ENCODE results near the gene SCNN1A. TPM values are rescaled to one million over a fixed set of nuclear protein-coding genes. Genes with fewer than 3 reads are reported as not detected.
A peak's percentile ranks its signal among the peaks of the same experiment; 100 is the strongest.

SCNN1A gene
- total and polyA plus RNA-seq, 2 experiments from 2014 or later: 21.7 to 28.4 TPM

- Histone ChIP-seq H4K20me1 (ENCODE audit: insufficient read depth, poor library complexity, severe bottlenecking) (no peaks in the 10 kb centered on the region), H3K4me2 (no peak overlapping the region), H3K79me2 (no peaks in the 10 kb centered on the region), H3K4me3 (no peak overlapping the region), H2AFZ (no peak overlapping the region), H3K27ac (peak overlapping the region; percentile 67), H3K36me3 (replicated peaks; ENCODE audit: insufficient read depth, low read depth) (no peaks in the 10 kb centered on the region), H3K27me3 (no peaks in the 10 kb centered on the region), H3K9me2 (replicated peaks; ENCODE audit: insufficient read depth) (no peaks in the 10 kb centered on the region), H3K9me3 (ENCODE audit: low read depth) (no peaks in the 10 kb centered on the region), H3K4me1 (ENCODE audit: insufficient read depth) (peaks cover 26% of the 10 kb centered on the region)
- TF ChIP-seq, protein P1, sequence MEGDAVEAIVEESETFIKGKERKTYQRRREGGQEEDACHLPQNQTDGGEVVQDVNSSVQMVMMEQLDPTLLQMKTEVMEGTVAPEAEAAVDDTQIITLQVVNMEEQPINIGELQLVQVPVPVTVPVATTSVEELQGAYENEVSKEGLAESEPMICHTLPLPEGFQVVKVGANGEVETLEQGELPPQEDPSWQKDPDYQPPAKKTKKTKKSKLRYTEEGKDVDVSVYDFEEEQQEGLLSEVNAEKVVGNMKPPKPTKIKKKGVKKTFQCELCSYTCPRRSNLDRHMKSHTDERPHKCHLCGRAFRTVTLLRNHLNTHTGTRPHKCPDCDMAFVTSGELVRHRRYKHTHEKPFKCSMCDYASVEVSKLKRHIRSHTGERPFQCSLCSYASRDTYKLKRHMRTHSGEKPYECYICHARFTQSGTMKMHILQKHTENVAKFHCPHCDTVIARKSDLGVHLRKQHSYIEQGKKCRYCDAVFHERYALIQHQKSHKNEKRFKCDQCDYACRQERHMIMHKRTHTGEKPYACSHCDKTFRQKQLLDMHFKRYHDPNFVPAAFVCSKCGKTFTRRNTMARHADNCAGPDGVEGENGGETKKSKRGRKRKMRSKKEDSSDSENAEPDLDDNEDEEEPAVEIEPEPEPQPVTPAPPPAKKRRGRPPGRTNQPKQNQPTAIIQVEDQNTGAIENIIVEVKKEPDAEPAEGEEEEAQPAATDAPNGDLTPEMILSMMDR (IDR thresholded peaks at IDR 0.05; ENCODE audit: poor library complexity): no peak
- TF ChIP-seq EZH2phosphoT487 (IDR thresholded peaks at IDR 0.05; ENCODE audit: low read depth, severe bottlenecking, unreplicated experiment) (no peak), EZH2 (IDR thresholded peaks at IDR 0.05; ENCODE audit: borderline replicate concordance) (no peak)
- 72% methylated on average over 6 of the region's 6 CpGs for WGBS (ENCODE audit: low lambda C conversion rate, missing lambda C conversion rate)
- no peak for DNase-seq (ENCODE audit: low spot score)
Measured at GRCh38 chr12:6321905-6322304, 53.5 kb downstream of the SCNN1A start.

GRCh38 chr12:6319446-6319845 is 55.9 kb downstream of the SCNN1A start:
- Histone ChIP-seq H3K27ac (no peak overlapping the region), H3K27me3 (no peaks in the 10 kb centered on the region), H3K79me2 (no peaks in the 10 kb centered on the region), H4K20me1 (ENCODE audit: insufficient read depth, poor library complexity, severe bottlenecking) (no peaks in the 10 kb centered on the region), H3K4me2 (no peak overlapping the region), H3K4me1 (ENCODE audit: insufficient read depth) (peaks cover 22% of the 10 kb centered on the region), H2AFZ (no peak overlapping the region), H3K36me3 (replicated peaks; ENCODE audit: insufficient read depth, low read depth) (no peaks in the 10 kb centered on the region), H3K9me3 (ENCODE audit: low read depth) (no peaks in the 10 kb centered on the region), H3K9me2 (replicated peaks; ENCODE audit: insufficient read depth) (no peaks in the 10 kb centered on the region), H3K4me3 (no peak overlapping the region)
- TF ChIP-seq, protein P1 (IDR thresholded peaks at IDR 0.05; ENCODE audit: poor library complexity): no peak
- TF ChIP-seq EZH2phosphoT487 (IDR thresholded peaks at IDR 0.05; ENCODE audit: low read depth, severe bottlenecking, unreplicated experiment) (no peak), EZH2 (IDR thresholded peaks at IDR 0.05; ENCODE audit: borderline replicate concordance) (no peak)
- WGBS (ENCODE audit: low lambda C conversion rate, missing lambda C conversion rate): 81% methylated on average over 4 of the region's 4 CpGs
- DNase-seq (ENCODE audit: low spot score): no peak

- WGBS (ENCODE audit: low lambda C conversion rate, missing lambda C conversion rate): 94% methylated on average over 10 of the region's 16 CpGs
- H4K20me1 ChIP-seq (ENCODE audit: insufficient read depth, poor library complexity, severe bottlenecking): no peaks in the 10 kb centered on the region
- H3K79me2 ChIP-seq: no peaks in the 10 kb centered on the region
- no peak for TF ChIP-seq EZH2 (IDR thresholded peaks at IDR 0.05; ENCODE audit: borderline replicate concordance)
- TF ChIP-seq, protein P1 (IDR thresholded peaks at IDR 0.05; ENCODE audit: poor library complexity): no peak
- no peak for TF ChIP-seq EZH2phosphoT487 (IDR thresholded peaks at IDR 0.05; ENCODE audit: low read depth, severe bottlenecking, unreplicated experiment)
- no peaks in the 10 kb centered on the region for H3K36me3 ChIP-seq (replicated peaks; ENCODE audit: insufficient read depth, low read depth)
- no peak for DNase-seq (ENCODE audit: low spot score)
- no peaks in the 10 kb centered on the region for H3K9me2 ChIP-seq (replicated peaks; ENCODE audit: insufficient read depth)
- no peak overlapping the region for H3K4me3 ChIP-seq
- H3K4me1 ChIP-seq (ENCODE audit: insufficient read depth): peaks cover 12% of the 10 kb centered on the region
- no peak overlapping the region for H3K4me2 ChIP-seq
- H2AFZ ChIP-seq: no peak overlapping the region
- no peaks in the 10 kb centered on the region for H3K27me3 ChIP-seq
- no peaks in the 10 kb centered on the region for H3K9me3 ChIP-seq (ENCODE audit: low read depth)
- no peak overlapping the region for H3K27ac ChIP-seq
Measured at GRCh38 chr12:6318440-6318879, 56.9 kb downstream of the SCNN1A start.
